Stimulated activated CD8-positive, alpha-beta memory T cell treated with anti-CD3 and anti-CD28 coated beads, Interleukin-15, amount 100 ng/mL, for 4 hours (primary cell): Measurements from ENCODE around the gene TMC6.
"Not testable (repeated sequence)": the region's sequence is repeated elsewhere in the genome, so short reads cannot be mapped to it uniquely, and the experiment has no call there.

Experiments
- DNase-seq, 2 donors: peaks; one replicate each; pipeline ENCODE4 v3.0.0-alpha.2; 2020; ENCODE audit warnings: low read depth in 2 of 2

Gene TMC6

DNA sequence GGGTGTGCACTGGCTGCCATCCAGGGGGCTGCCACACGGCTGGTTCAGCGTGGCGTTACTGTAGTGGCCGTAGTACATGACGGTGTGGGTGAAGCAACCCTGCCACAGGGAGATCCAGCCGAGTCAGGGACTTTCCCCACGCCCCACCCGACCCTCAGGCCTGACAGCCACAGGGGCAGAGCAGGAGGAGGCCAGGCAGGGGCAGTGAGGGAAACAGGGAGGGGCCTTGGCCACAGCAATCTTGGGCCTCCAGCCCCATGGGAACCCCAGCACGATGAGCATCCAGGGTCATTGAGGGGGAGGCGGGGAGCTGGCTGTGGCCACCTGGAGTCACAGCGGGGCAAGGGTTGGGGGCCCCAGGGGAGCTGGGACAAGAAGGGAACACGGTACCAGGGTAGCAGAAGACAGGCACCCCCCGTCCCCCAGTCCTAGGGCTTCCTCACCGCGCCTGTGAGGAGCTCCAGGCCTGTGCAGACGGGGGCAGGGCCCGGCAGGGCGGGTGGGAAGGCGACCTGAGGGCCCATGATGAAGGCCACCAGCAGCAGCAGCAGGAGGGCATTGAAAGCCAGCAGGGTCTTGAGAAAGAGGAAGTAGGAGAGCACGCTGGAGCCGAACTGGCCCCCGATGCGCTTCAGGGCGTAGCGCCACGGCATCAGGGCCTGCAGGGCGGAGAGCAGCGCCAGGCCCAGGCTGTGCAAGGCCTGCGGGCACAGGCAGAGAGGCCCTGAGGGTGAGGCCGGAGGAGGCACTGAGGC, 4.3 kb downstream of the TMC6 start:
- DNase-seq = no peak

DNA sequence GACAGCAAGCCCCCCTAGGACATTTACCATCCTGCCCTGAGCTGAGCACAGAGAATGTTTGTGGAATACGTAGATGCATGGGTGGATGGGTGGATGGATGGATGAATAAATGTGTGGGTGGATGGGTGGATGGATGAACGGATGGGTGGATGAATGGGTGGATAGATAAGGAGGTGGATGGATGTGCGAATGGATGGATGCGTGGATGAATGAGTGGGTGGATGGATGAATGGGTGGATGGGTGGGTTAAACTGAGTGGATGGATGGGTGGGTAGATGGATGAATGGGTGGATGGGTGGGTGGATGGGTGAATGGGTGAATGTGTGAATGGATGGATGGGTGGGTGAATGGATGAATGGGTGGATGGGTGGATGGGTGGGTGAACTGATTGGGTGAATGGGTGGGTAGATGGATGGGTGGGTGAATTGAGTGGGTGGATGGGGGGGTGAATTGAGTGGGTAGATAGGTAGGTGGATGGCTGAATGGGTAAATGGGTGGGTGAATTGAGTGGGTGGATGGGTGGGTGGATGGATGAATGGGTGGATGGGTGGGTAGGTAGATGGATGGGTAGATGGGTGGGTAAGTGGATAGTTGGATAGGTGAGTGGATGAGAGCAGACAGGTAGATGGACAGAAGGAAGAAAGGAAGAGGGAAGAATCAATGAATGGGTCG, 5.2 kb downstream of the TMC6 start:
- no peak for DNase-seq

DNA sequence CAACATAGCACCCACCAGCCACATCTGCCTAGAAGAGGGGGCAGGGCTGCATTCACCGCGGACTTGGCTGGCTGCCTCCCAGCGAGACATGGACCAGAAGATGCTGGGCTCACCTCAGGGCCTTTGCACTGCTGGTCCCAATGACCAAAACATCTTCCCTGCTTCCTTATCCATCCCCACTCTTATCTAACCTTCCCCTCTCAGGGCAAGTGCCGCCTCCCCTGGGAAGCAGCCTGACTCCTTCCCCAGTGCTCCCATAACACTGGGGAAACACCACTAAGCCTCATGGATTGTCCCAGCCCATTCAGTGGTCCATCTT, 5.7 kb downstream of the TMC6 start:
- DNase-seq = no peak

DNA sequence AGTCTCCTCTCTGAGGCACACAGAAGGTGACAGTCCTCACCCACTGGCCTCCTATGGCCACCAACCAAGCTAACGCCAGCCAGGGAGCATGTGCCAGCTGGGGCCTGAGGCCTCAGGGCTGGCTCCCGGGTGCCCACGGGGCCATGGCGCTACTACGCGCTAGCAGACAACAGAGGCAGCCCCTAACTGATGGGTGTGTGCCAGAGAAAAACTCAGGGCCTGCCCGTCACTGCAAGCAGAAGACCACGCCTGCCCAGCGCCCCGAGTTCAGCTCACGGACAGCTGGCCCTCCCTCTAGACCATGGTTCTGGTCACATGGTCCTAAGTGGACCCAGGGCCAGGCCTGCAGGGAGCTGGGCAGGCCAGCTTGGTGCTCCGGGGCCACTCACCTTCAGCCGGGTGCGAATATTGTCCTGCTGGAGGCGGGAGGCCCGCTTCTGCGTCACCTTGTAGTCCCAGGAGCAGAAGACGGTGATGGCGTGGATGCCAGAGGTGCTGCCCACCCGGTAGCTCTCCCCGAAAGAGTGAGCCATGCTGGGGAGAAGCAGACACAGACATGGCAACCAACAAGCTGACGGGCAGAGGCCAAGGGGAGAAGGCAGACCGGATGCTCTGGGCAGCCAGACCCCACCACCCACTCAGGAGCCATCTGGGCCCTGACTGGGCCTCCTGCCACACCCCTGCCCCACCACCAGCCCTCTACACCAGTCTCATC, 6.2 kb downstream of the TMC6 start:
- no peak for DNase-seq

DNA sequence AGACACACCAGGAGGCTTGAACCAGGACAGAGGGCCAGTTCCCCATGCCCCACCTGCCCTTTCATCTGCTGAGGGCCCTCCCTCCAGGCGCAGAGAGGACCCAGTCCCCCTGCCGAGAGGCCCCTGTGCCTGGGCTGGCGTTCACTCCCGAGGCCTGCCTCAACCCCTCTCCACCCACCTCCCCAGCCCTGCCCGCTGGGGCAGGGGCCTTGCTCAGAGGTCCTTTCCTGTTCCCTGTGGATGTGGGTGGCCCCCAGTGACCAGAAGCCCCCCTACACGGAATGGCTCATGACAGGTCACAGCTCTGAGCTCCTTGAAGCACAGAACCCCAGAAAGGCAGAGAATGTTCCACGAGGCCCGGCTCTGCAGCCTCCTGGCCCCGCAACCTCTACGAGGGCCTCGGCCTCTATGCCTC, 6.7 kb downstream of the TMC6 start:
- DNase-seq = no peak

DNA sequence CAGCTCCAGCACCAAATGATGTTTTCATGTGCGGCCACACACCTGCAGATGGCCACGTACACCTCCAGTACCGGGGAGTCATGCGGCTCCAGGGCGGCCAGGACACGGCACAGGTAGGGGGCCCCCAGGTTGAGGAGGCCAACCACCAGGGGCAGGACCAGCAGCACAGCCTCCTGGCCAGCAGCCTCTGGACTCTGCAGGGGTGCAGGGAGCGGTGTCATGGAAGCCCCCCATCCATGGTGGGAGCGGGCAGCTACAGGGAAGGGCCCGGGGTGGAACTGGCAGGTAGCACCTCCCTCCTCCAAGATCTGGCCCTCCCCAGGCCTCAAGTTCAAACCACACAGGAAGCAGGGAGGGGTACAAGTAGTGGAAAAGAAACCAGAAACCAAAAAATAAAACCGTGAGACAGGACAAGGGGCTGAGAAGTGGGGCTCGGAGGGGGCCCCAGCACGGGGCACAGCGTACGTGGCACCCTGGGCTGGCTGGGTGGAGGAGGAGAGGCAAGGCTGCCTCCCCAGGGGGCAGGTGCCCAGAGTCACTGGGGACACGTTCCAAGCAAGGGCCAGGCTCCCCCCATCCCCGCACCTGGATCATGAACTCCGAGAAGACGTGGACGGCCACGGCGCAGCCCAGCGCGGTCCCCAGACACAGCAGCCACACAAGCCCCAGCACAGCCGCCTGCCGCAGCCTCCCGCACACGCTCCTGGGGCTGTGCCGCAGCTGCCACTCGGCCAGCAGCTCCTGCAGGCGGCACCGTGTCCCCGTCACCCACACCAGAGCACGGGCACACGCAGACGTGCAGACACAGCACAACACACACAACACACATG, 7.4 kb downstream of the TMC6 start:
- DNase-seq = no peak

DNA sequence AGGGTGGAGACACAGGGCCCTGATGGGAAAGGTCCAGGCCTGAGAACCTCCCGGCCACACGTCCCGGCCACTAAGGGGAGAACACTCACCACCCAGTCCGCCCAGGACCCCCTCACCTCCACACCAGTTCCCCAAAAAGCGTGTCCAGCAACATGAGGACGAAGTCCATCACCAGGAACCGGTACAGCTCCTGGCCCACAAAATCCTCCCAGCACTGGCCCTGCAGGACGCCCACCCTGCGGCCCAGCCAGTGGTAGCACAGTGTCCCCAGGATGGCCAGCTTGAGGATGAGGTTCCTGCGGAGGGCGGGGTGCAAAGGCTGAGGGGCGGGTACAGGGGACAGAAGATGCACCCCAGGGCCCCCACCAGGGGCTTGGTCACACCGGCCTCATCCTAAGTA, 8.0 kb downstream of the TMC6 start:
- no peak for DNase-seq

DNA sequence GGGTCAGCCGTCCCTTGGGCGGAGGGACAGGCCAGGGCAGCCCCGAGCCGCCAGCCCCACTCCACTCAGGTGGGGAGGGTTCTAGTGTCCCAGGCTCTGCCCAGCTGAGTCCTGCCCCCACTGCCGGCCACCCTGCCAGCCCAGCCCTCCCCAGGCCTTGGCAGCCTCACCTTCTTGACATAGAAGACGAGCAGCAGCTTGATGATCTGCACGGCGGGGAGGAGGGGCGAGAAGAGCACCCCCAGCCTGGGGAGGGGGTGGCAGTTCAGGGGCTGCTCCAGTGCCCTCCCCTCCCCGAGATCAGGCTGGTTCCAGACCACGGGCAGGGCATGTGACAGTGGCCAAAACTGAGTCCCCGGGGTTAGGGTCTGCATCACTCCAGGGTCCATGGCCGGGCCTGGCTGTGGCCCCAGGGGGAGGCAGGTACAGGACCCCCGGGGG, 9.7 kb downstream of the TMC6 start:
- no peak for DNase-seq

DNA sequence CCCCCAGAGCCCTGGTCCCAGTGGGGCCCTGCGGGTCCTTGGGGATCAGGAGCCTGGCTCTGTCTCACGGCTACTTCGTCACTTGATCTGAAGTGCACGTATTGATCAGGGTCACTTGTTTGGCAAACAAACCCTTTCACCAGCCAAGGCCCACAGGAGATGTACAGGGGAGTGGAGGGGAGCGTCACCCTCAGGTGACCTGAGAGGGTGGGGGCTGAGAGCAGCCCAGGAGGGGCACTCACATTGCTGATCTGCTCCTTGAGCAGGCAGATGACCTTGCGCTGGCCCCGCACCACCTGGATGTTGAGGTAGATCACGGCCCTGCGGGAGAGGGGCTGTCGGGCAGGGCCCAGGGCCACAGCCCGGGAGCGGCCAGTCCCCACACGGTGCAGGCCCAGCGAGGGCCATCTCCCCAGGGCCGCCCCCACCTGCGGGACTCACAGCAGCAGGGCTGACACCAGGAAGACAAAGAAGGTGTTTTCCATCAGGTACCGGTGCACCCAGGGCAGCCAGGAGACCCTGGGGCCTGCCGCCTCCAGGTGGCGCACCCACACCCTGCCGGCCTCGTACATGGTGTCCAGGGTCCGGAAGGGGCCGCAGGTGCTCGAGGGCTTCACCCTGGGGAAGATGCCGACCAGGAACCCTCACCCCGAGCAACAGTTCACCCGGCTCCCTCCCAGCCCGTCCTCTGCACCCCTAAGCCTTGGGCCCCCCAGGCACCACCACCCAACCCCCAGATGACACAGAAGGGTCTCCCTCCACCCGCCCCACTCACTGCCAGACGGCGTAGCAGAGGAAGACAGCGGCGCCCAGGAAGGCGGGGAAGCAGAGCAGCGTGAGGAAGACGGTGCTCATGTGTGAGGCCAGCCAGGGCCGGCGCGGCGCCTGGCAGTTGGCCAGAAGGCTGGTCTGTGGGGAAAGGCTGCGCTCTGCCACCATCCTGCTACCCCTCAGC, 11.3 kb downstream of the TMC6 start:
- DNase-seq = no peak

DNA sequence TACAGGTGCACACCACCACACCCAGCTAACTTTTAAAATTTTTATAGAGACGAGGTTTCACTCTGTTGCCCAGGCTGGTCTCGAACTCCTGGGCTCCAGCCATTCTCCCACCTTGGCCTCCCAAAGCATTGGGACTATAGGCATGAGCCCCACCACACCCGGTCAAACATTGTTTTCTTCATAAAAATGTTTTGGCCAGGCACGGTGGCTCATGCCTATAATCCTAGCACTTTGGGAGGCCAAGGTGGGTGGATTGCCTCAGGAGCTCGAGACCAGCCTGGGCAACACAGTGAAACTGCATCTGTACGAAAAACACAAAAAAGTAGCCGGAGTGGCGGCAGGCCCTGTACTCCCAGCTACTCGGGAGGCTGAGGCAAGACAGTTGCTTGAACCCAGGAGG, 12.1 kb downstream of the TMC6 start:
- no peak for DNase-seq

DNA sequence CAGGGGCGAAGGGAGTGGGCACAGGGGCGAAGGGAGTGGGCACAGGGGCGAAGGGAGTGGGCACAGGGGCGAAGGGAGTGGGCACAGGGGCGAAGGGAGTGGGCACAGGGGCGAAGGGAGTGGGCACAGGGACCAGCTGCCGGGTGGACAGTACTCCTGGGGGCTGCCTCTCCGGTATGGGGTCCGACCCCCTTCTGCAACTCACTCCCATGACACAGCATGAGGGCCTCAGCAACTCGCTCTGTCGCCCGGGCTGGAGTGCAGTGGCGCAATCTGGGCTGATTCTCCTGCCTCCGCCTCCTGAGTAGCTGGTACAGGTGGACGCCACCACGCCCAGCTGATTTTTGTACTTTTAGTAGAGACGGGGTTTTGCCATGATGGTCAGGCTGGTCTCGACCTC, 12.8 kb downstream of the TMC6 start:
- not testable (repeated sequence) for DNase-seq

DNA sequence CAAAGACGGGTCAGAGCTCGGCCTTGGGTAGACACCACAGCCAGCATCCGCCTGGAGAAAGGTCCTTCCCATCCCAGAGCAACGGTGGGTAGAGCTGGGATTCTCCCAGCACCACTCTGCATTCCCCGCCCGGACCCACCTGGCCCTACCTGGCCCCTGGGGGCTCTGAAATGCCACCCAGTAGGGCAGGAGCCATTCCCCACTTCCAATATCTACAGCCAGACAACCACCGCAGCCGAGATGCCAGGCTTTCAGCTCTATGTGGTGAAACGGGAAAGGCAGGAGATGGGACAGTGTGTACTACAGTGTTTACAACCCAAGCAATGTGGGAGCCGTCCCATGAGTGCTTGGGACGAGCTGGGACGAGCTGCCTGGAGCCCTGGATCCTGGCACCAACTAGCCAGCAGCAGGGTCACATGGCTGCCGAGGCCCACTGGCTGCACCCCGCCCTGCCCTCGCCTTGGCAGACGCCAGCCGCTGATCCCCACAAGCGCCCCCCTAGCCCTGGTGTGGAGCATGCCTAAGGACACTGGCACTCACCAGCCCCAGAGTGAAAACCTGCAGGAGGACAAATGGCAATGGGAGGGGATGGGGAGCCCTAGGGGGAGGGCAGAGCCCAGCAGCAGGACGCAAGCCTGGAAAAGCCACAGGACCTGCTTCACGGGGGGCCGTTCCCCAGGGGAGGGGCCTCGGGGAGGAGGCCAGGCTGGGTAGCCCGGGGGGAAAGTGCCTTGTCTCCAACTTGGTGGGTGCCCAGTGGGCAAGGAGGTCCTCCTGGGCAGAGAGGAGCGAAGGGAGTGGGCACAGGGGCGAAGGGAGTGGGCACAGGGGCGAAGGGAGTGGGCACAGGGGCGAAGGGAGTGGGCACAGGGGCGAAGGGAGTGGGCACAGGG, 13.5 kb downstream of the TMC6 start:
- no peak for DNase-seq

DNA sequence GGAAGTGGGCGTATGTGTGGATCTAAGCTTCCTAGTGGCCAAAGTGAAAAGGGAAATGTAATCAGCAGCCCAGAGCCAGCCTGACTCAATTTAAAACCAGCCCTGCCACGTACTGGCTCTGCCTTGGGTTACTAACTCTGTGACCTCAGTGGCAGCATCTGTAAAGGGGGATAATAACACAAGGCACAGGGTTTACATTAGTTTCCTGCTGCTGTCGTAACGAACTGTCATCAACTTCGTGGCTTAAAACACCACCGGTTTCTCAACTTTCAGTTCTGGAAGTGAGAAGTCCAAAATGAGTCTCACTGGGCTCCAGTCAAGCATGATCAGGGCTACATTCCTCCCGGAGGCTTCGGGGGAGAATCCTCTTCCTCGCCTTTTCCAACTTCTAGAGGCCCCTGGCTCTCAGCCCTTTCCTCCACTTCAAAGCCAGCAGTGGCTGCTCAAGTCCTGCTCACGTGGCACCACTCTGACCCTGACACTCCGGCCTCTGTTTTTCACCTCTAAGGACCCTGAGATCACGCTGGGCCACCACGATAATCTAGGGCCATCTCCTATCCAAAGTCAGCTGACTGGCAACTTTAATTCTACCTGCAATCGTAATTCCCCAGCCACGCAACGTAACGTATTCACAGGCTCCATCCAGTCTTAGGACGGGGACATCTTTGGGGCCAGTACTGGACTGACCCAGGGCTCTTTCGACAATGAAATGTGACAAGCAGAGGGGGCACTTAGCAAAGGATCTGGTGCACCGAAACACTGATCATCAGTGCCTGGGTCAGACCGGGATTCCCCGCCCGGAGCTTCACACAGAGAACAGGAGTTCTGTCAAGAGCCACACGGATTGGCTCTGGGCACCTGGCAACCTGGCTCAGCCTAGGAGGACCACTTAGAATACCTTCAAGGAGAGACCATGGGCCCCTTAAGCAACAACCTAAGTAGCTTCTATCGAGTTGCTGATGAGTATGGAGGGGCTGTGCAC, 14.5 kb downstream of the TMC6 start:
- no peak for DNase-seq

DNA sequence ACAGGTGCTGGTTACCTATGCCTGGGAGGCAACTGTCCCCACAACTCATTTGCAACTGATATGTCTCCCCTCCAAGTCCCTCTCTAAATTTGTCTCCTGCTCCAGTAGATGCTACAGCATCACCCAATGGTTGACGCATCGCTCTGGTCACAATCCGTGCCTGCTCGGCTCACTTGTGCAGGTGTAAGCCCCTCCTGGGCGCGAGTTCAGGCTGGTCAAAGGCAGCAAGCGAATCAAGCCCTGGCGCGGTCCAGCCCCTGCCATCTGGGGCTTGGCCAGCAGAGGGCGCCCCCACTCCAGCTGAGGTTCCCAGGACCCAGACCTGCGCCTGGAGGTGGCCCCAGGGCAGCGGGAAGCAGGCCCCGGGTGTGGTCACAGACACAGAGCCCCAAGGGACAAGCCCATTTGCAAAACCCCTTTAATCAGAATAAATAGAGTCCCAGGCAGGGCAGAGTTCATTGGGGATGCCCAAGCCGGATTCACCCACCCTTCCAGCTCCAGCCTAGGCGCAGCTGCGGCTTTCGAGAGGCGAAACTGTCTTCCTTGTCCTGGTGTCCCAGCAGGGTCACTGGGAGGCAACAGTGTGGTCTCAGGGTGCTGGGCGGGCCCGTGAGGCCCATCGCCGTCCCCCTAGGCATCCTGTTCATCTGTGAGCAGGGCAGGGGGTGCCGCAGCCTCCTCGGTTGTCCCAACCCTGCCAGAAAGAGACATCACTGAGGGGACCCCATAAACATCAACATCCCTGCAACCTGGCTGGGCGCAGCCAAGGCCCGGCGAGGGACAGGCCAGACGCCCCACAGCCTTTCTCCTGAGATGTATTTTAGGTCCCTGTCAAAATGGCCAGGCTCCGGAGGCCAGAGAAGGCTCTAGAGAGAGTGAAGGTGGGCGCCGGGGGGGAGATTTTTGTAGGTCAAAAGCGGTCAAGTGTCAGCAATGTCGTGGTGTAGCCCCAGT, 15.8 kb downstream of the TMC6 start:
- DNase-seq = no peak

DNA sequence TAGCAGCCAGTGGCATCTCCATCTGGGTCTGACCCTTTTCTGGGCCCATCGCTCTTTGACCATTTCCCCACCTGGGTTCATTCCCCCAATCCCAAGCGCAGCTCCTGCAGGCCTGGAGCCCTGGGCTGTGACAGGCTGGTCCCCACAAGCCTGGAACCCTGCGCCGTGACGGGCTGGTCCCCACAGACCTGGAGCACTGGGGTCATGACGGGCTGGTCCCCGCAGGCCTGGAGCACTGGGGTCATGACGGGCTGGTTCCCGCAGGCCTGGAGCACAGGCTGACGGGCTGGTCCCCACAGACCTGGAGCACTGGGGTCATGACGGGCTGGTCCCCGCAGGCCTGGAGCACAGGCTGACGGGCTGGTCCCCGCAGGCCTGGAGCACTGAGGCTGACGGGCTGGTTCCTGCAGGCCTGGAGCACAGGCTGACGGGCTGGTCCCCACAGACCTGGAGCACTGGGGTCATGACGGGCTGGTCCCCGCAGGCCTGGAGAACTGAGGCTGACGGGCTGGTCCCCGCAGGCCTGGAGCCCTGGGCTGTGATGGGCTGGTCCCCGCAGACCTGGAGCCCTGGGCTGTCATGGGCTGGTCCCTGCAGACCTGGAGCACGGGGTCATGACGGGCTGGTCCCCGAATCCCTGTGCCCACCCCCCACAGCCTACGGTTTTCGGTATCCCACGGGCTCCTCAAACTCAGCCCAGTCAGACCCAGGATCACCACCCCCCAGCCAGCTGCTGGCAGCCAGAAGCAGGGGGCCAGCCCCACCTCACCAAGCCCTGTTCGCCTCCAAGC, 16.6 kb downstream of the TMC6 start:
- no peak for DNase-seq

DNA sequence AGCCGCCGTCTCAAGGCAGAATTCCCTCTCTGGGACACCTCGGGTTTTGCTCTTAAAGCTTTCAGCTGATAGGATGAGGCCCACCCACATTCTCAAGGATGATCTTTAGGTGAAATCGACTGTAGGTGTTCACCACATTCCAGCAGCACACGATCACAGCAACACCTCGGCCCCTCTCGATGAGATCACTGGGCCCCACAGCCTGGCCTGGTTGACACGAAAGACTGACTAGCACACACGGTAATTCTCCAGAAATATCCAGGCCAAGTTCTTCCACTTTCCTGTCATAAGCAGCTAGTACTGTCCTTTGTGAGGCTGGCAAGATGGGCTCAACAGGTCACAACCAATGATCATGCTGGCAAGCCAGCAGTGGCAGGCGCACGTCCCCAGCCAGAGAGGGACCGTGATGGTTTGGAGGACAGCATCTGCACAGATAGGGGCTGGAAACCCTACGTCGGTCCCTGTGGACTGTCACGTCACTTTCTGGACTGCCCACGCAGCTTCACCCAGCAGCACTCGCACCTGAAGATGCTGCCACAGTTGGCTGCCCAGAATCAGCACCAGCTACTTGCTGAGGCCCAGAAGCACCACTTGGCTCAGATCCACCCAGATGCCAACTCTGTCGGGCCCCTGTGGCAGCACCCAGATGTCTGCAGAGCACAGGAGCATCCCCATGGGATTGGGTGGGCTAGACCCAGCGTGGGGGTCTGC, 17.4 kb downstream of the TMC6 start:
- DNase-seq = no peak
